HG03097 (cell line): ENCODE results near the gene NHEJ1.

Experiments used
- ATAC-seq: cut with Tn5 transposase; IDR thresholded peaks from one replicate; pipeline ENCODE4 v1.9.1; 2021; ENCODE audit not compliant: unreplicated experiment, low FRiP score

Gene NHEJ1

GRCh38 chr2:219032051-219032745 lies 128.4 kb downstream of the NHEJ1 start:
- no peak for ATAC-seq

- no peak for ATAC-seq
These were observed 129.4 kb downstream of the NHEJ1 start for GRCh38 chr2:219031005-219031738.

DNA sequence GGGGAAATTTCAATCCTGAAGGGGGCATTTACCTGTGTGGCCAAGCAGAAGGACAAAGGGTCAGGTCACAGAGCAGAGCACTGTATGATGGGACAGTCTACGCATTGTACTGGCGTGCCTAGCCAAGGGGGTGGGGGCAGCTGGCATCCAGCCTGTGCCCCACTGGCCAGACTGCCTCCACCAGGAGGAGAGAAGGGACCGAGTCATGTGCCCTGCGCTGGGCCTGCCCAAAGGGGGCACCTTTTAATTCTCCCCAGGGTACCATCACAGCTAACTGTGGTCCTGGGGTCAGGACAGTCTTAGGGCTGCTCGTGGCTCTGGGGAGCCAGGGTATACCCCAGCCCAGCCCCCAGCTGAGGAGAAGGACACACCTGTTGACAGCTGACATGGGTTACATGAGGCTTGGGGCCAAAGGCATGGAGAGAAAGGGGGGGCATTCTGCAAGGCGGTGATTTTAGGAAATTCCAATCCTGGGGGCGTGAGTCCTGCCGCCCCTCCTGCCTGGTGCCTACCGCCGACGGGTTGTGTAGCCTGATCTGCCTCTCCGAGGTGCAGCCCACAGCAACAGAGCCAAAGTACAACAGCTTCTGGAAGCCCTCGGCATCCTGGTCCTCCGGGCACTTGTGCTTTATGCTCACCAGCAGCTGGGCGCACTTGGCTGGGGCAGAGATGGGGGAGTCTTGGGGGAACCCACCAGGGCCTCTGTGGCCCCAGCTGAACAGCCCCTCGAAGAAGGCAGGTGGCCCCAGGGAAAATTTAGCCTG lies 130.3 kb downstream of the NHEJ1 start:
- no peak for ATAC-seq

GRCh38 chr2:219029829-219030165 lies 130.8 kb downstream of the NHEJ1 start:
- ATAC-seq = no peak

DNA sequence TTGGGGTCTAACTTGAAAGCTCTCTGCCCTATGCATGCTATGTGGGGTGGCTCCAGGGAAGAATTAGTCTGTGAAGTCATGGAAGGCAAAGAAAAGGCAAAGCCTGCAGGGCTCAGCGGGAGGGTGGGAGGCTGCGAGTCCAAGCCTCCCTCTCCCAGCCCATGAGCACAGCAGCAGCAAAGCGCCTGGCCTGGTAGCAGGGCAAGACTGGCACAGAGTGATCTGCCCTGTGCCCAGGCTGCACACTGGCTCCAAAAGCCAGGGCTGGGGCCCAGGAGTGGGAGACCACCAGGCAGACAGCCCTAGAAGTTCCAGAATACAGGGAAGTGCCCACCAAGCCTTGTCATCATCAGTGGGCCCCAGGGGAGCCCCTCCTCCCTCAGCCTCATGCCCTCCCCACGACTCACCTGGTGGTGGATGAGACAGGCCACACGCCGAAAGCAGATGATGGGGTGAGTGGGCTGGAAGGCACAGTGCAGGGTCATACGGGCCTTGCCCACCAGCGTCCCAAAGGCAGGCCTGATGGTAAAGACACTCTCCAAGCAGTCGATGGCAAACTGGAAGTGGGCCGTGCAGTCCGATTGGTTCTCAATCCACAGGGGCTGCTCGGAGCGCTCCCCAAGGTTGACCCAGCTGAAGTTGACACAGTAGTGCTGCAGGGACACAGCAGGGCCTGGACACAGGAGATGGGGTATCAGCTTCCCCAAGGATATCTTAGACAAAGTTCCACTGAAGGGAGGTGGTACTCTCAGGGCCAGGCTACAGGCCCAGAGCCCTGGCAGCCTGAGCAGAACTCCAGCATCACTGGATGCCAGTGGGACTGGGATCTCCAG lies 131.4 kb downstream of the NHEJ1 start:
- no peak for ATAC-seq

- ATAC-seq = no peak
These were observed 132.5 kb downstream of the NHEJ1 start for GRCh38 chr2:219028141-219028540.

- ATAC-seq = no peak
These were observed 133.0 kb downstream of the NHEJ1 start for GRCh38 chr2:219027511-219028055.

GRCh38 chr2:219026946-219027345 lies 133.7 kb downstream of the NHEJ1 start:
- ATAC-seq = no peak

DNA sequence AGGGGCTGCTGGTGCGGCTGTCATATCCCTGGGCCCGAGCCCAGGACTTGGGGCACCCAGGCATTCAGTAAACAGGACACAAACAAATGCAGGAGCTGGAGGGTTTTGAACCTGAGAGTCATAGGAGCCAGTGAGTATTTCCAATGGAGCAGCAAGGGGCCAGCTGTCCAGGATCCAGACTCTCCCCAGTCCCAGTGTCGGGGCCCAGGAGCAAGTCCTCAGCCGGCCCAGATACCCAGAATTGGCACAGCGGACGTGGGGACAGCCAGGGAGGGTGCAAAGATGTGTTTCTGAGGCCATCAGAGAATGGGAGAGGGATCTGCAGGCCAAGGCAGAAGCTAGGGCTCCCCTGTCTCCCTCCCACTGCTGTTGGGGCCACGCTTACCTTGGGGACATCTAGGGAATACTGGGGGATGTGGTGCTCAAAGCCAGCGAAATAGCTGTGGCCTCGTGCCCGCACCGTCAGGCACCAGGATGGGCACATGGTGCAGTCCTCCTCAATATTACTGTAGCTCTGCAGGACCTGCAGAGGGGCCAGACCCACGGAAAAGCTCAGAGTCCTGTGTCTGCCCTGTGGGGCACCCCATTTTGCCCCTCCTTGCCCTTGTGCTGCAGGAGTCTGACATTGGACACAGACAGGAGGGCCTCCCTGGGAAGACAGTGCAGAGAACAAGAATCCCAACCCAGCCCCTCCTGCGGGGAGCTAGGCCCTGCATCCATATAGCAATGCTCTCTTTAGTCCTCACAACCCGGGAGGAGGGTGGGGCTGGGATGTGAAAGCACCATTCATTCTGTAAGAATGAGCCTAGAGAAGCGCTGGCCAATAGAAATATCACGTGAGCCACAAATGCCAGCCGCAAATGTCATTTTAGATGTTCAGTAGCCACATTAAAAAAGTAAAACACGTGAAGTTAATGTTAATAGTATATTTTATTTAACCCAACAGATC lies 134.7 kb downstream of the NHEJ1 start:
- no peak for ATAC-seq
